ENCODE data around the gene DMRT3. TPM values are rescaled to one million over a fixed set of nuclear protein-coding genes. Genes with fewer than 3 reads are reported as not detected.

Gene DMRT3
- total RNA-seq, 1 donor from 2014 or later = not detected

Other genes with a start within 250 kb of the DMRT3 start
- gene DMRT1, start 135.0 kb upstream of the DMRT3 start, total RNA-seq = not detected
- gene DMRT2, start 73.7 kb downstream of the DMRT3 start, total RNA-seq = 0.26 TPM